Neutrophil (primary cell): ENCODE results near the gene ABLIM2.
"Not testable (repeated sequence)": the region's sequence is repeated elsewhere in the genome, so short reads cannot be mapped to it uniquely, and the experiment has no call there.

Source experiments
- H3K27ac ChIP-seq: fragments of 200-600 bp; sonication (generic); 2 replicates; pipeline ENCODE4 v1.5.1; 2016; ENCODE audit warnings: mild to moderate bottlenecking, moderate library complexity
- H3K27me3 ChIP-seq: fragments of 200-600 bp; sonication (generic); 2 replicates; pipeline ENCODE4 v1.6.0; 2016; ENCODE audit warnings: mild to moderate bottlenecking
- H3K36me3 ChIP-seq: fragments of 200-600 bp; sonication (generic); 2 replicates; pipeline ENCODE4 v1.5.1; 2017
- H3K4me1 ChIP-seq, 2 experiments: fragments of 200-600 bp in 1 of 2; sonication (generic) in 1 of 2; 1 replicate in 1 of 2; 2 replicates in 1 of 2; pipeline versions ENCODE4 v1.5.1 to v1.6.1; 2013 to 2016; ENCODE audit warnings: low read depth in 1 of 2, low read length in 1 of 2, mild to moderate bottlenecking in 1 of 2, moderate library complexity in 1 of 2; ENCODE audit not compliant: control insufficient read depth in 1 of 2, insufficient read depth in 1 of 2
- H3K4me3 ChIP-seq, 2 experiments: fragments of 200-600 bp in 1 of 2; sonication (generic) in 1 of 2; 1 replicate in 1 of 2; 2 replicates in 1 of 2; pipeline ENCODE4 v1.5.1; 2013 to 2016; ENCODE audit warnings: low read depth in 1 of 2, low read length in 1 of 2, mild to moderate bottlenecking in 1 of 2, moderate library complexity in 1 of 2
- H3K9me3 ChIP-seq: fragments of 200-600 bp; sonication (generic); 2 replicates; pipeline ENCODE4 v1.5.1; 2016
- TF ChIP-seq, protein P1 (sequence below): fragments of 200-600 bp; sonication (generic); IDR thresholded peaks from 2 replicates; pipeline ENCODE4 v1.5.1; 2016; ENCODE audit warnings: antibody characterized with exemption

The ABLIM2 gene

DNA sequence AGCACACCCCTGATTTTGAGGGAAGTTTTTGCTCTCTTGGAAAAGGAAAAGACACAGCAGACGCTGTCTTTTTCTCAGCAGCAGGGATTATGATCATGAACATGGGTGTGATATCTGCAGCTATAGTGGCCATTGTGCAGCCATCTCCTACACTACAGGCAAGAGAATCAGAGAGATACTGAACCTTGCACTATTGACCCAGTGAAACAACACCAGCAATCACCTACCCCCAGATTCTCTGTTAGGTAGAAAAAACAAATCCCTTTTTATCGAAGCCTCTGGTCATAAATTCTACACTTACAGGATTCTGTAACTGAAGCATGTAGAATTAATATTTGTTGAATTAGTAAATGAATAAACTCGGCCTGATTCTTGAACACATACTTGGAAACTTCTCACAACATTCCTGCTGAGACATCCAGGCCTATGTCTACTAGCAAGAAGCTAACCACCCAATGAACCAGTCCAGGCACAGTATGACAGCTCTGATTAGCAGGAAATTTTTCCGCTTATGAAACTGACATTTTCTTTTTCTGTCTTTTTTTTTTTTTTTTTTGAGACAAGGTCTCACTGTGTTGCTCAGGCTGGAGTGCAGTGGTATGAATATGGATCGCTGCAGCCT, 213.9 kb downstream of the ABLIM2 start:
- no peaks in the 10 kb centered on the region for H3K9me3 ChIP-seq
- H3K27ac ChIP-seq = no peak overlapping the region
- no peak overlapping the region for H3K4me3 ChIP-seq
- H3K27me3 ChIP-seq = peaks cover 62% of the 10 kb centered on the region
- TF ChIP-seq, protein P1, sequence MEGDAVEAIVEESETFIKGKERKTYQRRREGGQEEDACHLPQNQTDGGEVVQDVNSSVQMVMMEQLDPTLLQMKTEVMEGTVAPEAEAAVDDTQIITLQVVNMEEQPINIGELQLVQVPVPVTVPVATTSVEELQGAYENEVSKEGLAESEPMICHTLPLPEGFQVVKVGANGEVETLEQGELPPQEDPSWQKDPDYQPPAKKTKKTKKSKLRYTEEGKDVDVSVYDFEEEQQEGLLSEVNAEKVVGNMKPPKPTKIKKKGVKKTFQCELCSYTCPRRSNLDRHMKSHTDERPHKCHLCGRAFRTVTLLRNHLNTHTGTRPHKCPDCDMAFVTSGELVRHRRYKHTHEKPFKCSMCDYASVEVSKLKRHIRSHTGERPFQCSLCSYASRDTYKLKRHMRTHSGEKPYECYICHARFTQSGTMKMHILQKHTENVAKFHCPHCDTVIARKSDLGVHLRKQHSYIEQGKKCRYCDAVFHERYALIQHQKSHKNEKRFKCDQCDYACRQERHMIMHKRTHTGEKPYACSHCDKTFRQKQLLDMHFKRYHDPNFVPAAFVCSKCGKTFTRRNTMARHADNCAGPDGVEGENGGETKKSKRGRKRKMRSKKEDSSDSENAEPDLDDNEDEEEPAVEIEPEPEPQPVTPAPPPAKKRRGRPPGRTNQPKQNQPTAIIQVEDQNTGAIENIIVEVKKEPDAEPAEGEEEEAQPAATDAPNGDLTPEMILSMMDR = no peak
- H3K4me1 ChIP-seq = peaks cover 0 to 3% of the 10 kb centered on the region in 2 experiments
- H3K36me3 ChIP-seq = no peaks in the 10 kb centered on the region

DNA sequence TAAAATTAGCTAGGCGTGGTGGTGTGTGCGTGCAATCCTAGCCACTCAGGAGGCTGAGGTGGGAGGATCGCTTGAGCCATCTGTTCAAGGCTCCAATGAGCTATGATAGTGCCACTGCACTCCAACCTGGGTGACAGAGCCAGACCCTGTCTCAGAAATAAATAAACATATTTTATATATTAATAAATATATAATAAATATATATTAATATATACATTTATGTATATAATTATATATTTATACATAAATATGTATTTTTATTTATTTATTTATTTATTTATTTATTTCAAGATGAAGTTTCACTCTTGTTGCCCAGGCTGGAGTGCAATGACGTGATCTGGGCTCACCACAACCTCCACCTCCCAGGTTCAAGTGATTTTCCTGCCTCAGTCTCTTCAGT, 214.9 kb downstream of the ABLIM2 start:
- not testable (repeated sequence) for H3K4me1 ChIP-seq, H3K36me3 ChIP-seq, H3K4me3 ChIP-seq, H3K27ac ChIP-seq, H3K9me3 ChIP-seq
- peaks cover 64% of the 10 kb centered on the region for H3K27me3 ChIP-seq

DNA sequence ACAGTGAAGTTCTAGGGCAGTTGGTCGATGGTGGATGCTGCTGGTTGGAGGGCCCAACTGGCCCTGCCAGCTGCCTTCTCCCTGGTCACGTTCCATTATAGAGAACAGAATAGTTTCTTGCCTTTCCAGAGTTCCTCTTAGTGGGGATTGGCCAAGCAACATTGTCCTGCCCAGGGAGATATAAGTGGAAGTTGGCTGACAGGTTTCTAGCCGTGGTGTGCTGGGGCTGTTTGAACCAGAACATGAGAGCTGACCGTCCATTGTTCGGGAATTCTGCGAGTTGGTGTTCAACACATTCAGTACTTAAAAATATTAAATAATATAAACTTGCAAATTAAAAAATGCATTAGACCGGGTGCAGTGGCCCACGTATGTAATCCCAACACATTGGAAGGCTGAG, 215.4 kb downstream of the ABLIM2 start:
- TF ChIP-seq, protein P1 = no peak
- Histone ChIP-seq H3K9me3 (no peaks in the 10 kb centered on the region), H3K27me3 (peaks cover 65% of the 10 kb centered on the region), H3K27ac (no peak overlapping the region), H3K4me3 (no peak overlapping the region), H3K36me3 (no peaks in the 10 kb centered on the region), H3K4me1 (peaks cover 0 to 10% of the 10 kb centered on the region in 2 experiments)

DNA sequence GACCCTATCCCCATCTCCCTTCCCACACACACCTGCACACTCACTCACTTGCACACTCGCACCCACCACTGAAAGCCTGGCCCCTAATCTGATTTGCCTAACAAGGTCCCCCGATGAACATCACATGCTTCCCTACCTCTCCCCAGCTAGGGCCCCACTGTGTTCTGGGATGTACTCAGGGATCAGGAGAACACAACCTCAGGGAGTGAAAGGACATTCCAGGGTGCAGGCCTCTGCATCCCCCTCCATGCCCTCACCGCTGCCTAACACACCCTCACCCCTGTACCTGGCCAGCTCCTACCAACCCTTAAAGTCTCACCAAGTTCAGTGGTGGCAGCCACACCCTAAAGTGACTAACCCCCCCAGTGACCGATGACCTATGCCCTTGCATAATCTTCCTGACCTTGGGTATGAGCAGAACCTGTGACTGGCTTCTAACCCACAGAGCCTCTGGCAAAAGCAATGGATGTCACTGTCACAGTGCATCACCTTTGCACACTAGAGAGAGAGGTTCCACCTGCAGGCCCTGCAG, 216.6 kb downstream of the ABLIM2 start:
- TF ChIP-seq, protein P1 = no peak
- no peak overlapping the region for H3K4me3 ChIP-seq
- no peaks in the 10 kb centered on the region for H3K9me3 ChIP-seq
- H3K27me3 ChIP-seq = peaks cover 76% of the 10 kb centered on the region
- H3K36me3 ChIP-seq = no peaks in the 10 kb centered on the region
- no peak overlapping the region for H3K27ac ChIP-seq
- H3K4me1 ChIP-seq = peaks cover 0 to 21% of the 10 kb centered on the region in 2 experiments

DNA sequence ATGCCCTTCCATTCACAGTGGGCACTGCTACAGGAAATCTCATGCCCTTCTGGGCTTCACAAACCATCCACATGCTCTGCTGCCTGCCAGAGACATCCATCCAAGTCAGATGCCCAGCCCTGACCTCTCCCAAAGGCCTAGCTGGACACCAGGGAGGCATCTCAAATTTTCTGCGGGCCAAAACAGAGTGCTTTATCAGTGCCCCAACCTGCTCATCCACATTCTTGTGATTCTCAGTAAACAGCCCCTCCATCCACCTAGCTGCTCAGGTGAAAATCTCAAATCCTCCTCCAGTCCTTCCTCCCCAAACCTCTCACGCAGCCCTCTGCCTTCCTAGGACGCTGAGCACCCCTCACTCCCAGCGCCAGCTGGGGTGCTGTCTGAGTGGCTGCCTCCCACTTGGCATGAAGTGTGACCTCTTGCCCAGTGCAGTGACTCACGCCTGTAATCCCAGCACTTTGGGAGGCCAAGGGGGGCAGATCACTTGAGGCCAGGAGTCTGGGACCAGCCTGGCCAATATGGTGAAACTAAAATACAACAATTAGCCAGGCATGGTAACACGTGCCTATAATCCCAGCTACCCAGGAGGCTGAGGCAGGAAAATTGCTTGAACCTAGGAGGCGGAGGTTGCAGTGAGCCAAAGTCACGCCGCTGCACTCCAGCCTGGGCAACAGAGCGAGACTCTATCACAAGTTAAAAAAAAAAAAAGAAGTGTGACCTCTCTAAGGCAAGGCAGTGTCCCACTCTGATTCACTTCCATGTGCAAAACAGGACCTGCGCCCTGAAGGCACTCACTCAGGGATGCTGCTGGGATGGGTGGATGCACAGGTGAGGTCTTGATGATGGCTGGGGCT, 217.3 kb downstream of the ABLIM2 start:
- Histone ChIP-seq H3K4me1 (peaks cover 0 to 28% of the 10 kb centered on the region in 2 experiments), H3K36me3 (no peaks in the 10 kb centered on the region), H3K4me3 (no peak overlapping the region), H3K27ac (no peak overlapping the region), H3K9me3 (no peaks in the 10 kb centered on the region), H3K27me3 (peaks cover 73% of the 10 kb centered on the region)
- TF ChIP-seq, protein P1 = no peak
